OCI-LY7 (cell line): ENCODE data around the gene GALNT7.

Experiments
- CTCF ChIP-seq: fragments of 200-600 bp; sonication (generic); conservative IDR thresholded peaks from 2 replicates; pipeline ENCODE4 v1.5.1; 2014; ENCODE audit warnings: mild to moderate bottlenecking, antibody characterized with exemption, low read length, moderate library complexity, mixed read lengths
- EZH2phosphoT487 ChIP-seq: fragments of 200-600 bp; sonication (generic); IDR thresholded peaks from 2 replicates; pipeline ENCODE4 v1.6.1; 2018; ENCODE audit warnings: low read depth, borderline replicate concordance, mild to moderate bottlenecking, mixed run types, antibody characterized with exemption, low read length, moderate library complexity, mixed read lengths

GRCh38 chr4:173270312-173271027 is 101.9 kb downstream of the GALNT7 start:
- TF ChIP-seq CTCF = no peak
- TF ChIP-seq EZH2phosphoT487 = no peak
